ENCODE data around the gene SOX18. TPM values are rescaled to one million over a fixed set of nuclear protein-coding genes. Genes with fewer than 3 reads are reported as not detected.

SOX18 gene
- total and polyA plus RNA-seq, 2 of the 13 experiments (the other 11 are each of a cell fraction or from before 2014, with no cell fraction given): 1.6 to 1.9 TPM

DNA sequence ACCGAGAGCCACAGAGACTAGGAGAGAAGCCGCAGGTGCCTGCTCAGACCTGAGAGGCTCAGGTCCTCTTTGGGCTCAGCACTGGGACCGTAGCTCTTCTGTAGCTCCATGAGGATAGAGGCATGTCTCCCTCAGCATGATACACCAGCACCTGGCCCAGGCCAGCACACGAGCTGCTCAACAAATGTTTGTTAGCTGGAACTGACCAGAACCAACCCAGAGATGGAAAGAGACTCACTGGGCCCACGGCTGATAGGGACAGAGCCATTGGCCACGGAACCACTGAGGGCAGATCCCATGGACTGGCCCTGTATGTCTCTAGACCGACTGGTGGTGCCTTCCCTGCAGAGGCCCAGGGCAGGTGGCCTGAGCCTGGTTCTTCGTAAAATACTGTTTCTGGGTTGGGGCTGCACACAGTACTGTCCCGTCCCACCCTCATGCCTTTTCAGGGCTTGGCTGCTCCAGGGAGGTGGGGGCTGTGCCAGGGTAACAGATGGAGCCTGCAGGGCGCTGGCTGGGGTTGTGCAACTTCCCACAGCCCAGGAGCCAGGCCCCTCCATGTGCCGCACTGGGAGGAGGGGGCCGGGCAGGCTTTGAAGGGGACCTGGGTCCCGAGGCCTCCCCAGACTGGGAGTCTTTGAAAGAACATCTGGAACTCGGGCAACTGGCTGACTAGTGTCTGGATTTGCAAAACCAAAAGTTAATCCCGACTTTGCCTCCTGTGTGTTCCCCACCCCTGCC, 8.2 kb downstream of the SOX18 start (continued):
- TF ChIP-seq MAZ (IDR thresholded peaks at IDR 0.05; ENCODE audit: borderline replicate concordance, low read depth, low read length): no peak
- TF ChIP-seq MAZ (CRISPR knock-in tag; IDR thresholded peaks at IDR 0.05; ENCODE audit: low read depth): peak; percentile 37
- peak; percentile 72 for TF ChIP-seq HOXA3 (CRISPR knock-in tag; IDR thresholded peaks at IDR 0.05)
- TF ChIP-seq NR2F6 (IDR thresholded peaks at IDR 0.05): no peak
- TF ChIP-seq NR2F6 (CRISPR knock-in tag; IDR thresholded peaks at IDR 0.05): no peak; the same call in 1 of the 2 replicates
- TF ChIP-seq NFIB (CRISPR knock-in tag; IDR thresholded peaks at IDR 0.05; ENCODE audit: borderline replicate concordance): no peak
- TF ChIP-seq ZNF766 (CRISPR knock-in tag; IDR thresholded peaks at IDR 0.05; ENCODE audit: borderline replicate concordance): 0 out of 2 replicates have a peak, but pooled peaks have one; percentile 42
- 0 out of 2 replicates have a peak, but pooled peaks have one; percentile 16 for TF ChIP-seq ZNF138 (CRISPR knock-in tag; IDR thresholded peaks at IDR 0.05; ENCODE audit: low read depth)
- TF ChIP-seq KLF16 (CRISPR knock-in tag; IDR thresholded peaks at IDR 0.05): peak in 1 of 2 experiments; percentile 67; a peak in 2 of 4 replicates
- TF ChIP-seq SOX5 (CRISPR knock-in tag; IDR thresholded peaks at IDR 0.05; ENCODE audit: borderline replicate concordance): peak; percentile 45; the same call in 1 of the 2 replicates
- peak; percentile 81; the same call in 1 of the 2 replicates for TF ChIP-seq ZNF740 (CRISPR knock-in tag; IDR thresholded peaks at IDR 0.05)
- 0 out of 2 replicates have a peak, but pooled peaks have one; percentile 43 for TF ChIP-seq GFI1 (CRISPR knock-in tag; IDR thresholded peaks at IDR 0.05; ENCODE audit: borderline replicate concordance)
- TF ChIP-seq TFE3 (CRISPR knock-in tag; IDR thresholded peaks at IDR 0.05): no peak
- TF ChIP-seq ZNF546 (CRISPR knock-in tag; conservative IDR thresholded peaks at IDR 0.05): no peak; the same call in 1 of the 2 replicates
- peak; percentile 80; the same call in 1 of the 2 replicates for TF ChIP-seq CCDC6 (CRISPR knock-in tag; IDR thresholded peaks at IDR 0.05)
- TF ChIP-seq NONO (IDR thresholded peaks at IDR 0.05): no peak
- peak; percentile 58 for TF ChIP-seq NONO (CRISPR knock-in tag; conservative IDR thresholded peaks at IDR 0.05)
- peak; percentile 42 for TF ChIP-seq ETV5 (CRISPR knock-in tag; IDR thresholded peaks at IDR 0.05; ENCODE audit: borderline replicate concordance)
- TF ChIP-seq MEIS1 (CRISPR knock-in tag; IDR thresholded peaks at IDR 0.05; ENCODE audit: borderline replicate concordance): peak; percentile 37
- no peak; the same call in none of the 2 replicates for TF ChIP-seq ZNF274 (CRISPR knock-in tag; IDR thresholded peaks at IDR 0.05)
- peak; percentile 85 for TF ChIP-seq ZFX (CRISPR knock-in tag; IDR thresholded peaks at IDR 0.05; ENCODE audit: low read depth)
- TF ChIP-seq, protein P1, sequence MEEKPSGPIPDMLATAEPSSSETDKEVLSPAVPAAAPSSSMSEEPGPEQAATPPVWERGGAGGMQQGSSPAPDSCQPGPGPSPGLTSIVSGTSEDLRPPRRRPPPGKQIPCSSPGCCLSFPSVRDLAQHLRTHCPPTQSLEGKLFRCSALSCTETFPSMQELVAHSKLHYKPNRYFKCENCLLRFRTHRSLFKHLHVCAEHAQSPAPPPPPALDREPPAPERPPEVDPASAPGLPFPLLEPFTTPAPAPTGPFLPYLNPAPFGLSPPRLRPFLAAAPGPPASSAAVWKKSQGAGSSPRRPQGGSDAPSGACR (CRISPR knock-in tag; IDR thresholded peaks at IDR 0.05): peak; percentile 56; the same call in 1 of the 2 replicates
- TF ChIP-seq CENPBD1 (CRISPR knock-in tag; IDR thresholded peaks at IDR 0.05; ENCODE audit: borderline replicate concordance, low read depth): no peak
- peak; percentile 31; the same call in 1 of the 2 replicates for TF ChIP-seq ZNF780A (CRISPR knock-in tag; IDR thresholded peaks at IDR 0.05)
- TF ChIP-seq ZNF10 (CRISPR knock-in tag; IDR thresholded peaks at IDR 0.05; ENCODE audit: borderline replicate concordance, low read depth): no peak
- TF ChIP-seq ARNTL (CRISPR knock-in tag; IDR thresholded peaks at IDR 0.05): peak; percentile 86
- no peak for TF ChIP-seq FOXA1 (IDR thresholded peaks at IDR 0.05)
- peak; percentile 21; the same call in 1 of the 2 replicates for TF ChIP-seq FOXA1 (CRISPR knock-in tag; IDR thresholded peaks at IDR 0.05)
- TF ChIP-seq ZFP36 (IDR thresholded peaks at IDR 0.05; ENCODE audit: borderline replicate concordance, low read depth, low read length, partially characterized antibody): no peak

All from HepG2 (cell line).